HG02852 (cell line): Measurements from ENCODE around the gene ID2.

Source experiments
- ATAC-seq: cut with Tn5 transposase; IDR thresholded peaks from one replicate; pipeline ENCODE4 v1.9.1; 2021; ENCODE audit warnings: mild to moderate bottlenecking, moderate library complexity; ENCODE audit not compliant: unreplicated experiment

ID2 gene

GRCh38 chr2:8682719-8683667 lies 1.1 kb downstream of the ID2 start:
- ATAC-seq: no peak

DNA sequence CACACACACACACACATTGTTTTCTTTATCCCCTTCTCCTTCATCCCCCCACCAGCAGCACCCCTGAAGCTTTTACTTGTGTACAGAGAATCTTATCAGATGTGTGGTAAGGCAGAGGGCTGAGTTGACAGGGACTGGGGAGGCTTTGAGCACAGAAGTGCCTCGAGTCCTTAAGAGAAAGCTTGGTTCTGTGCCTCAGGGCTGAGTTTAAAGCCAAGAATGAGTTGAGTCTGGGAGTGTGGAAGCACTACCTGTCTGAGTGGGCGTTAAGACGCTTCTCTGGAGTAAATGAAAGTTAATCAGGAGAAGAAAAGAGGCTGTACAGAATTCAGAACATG lies 2.7 kb downstream of the ID2 start:
- no peak for ATAC-seq

GRCh38 chr2:8684878-8685696 lies 3.2 kb downstream of the ID2 start:
- ATAC-seq: no peak

DNA sequence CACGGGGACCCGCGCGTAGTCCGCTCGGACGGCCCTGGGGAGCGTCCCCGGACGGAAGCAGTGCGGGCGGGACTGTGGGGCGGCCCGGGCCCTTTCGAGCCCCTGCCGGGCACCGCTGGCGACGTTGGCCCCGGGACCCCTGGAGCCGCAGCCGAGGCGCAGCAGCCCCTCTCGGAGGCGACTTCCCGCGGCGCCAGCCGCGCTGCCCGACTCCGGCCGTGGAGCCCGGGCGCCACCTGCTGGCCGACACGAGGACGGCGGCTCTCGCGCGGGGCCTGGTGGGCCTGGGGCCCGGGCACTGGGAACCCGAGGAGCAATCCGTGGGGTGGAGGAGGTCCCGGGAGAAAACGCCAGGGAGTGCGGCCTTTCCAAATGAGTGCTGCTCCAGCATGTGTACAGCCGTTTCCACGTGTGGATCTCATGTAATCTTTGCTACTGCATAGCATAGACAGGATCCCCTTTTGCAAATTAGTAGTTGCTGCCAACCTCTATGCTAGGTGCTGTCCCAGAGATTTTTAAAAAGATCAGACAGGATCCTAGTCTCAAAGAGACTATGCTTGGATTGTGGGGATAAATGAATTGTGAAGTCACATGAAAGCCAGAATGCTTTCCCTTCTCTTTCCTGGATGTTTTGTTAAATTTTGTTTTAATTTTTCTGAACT lies 4.0 kb downstream of the ID2 start:
- peak; percentile 33 for ATAC-seq

DNA sequence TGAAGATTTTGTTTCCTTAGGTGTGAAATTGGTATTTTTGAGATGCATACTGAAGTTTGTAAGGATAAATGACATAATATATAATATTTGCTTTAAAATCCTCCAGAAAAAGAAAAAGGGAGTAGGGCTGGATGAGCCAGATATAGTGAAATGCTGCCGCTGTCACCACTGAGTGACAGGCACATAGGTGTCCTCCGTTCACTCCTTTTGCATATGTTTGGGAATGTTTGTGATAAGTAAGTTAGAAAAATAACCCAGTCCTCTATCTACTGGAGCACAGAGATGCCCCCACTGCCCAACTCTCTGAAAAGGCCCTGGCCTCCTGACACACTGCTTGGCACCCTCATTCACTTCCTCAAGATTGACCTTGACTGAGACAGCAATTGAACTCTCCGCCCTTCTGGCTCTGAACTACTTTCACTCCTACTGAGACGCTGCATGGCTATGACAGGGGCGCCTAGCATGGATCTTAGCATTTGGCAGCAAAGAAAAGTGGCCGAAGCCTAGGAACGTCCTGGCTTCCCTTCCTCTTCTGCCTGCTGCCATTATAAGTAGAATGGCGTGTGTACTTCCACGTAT lies 10.1 kb downstream of the ID2 start:
- ATAC-seq: no peak

DNA sequence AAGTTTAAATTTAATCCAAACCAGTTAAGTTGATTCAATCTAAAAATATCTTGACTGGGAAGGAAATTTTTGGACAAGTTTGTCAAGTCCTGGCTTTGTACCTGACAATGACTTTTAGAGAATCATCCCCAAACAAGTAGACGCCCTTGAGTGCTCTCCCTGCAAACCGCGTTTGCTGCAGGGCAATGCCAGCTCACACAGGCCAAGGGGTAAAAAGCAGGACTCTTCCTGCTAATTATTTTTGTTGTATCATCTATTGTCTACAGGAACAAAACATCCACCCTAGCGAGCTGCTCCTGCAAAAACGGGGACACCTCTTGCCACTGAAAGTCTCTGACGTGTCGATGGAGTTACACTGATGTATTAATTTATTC lies 10.9 kb downstream of the ID2 start:
- ATAC-seq: no peak

DNA sequence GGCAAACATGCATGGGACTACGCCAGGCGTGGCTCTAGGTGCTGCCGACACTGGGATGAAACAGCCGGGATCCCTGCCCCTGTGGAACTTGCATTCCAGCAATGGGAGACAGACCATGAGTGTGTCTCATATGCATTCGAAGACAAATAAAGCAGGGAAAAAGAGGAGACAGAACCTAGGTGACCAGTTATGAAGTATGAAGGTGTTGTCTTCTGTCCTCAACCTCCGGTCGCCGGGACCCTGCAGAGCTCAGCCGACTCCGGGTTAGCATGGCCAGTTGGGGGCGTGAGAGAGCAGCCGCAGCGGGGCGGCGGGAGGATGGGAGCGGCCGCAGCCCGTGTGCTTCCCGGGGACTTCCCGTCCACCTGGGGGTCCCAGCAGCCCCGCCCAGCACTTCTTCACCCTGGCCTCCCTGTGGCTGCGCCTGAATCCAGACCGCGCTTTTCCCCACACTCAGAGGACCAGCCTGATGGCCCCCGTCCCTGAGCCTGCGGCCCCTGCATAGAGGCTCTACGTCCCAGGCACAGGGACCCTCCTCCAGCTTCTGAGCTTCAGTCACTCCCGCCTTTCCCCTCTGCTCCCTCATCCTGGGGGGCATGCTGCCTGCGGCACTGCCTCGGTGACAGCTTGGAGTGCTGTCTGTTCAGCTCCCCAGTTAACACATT lies 11.4 kb downstream of the ID2 start:
- no peak for ATAC-seq

DNA sequence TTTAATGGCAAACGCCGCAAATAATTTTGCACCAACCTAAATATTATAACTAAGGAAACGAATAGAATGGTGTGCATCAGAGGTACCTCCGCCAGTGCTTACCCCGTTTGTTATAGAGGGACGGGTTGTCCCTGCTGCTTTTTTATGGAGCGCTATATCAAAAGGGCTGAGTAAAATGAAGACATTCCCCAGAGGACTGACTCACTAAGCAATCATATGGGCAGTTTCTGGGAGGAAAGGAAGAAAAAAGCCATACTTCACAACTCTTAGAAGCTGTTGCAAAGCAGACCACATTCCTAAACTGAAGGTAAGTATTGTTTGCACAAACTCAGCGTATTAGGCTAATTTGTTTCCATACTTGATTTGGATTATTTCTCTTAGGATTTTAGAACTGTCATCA lies 12.9 kb downstream of the ID2 start:
- ATAC-seq: no peak

- ATAC-seq: no peak
Measured at GRCh38 chr2:8697190-8697589, 15.3 kb downstream of the ID2 start.

DNA sequence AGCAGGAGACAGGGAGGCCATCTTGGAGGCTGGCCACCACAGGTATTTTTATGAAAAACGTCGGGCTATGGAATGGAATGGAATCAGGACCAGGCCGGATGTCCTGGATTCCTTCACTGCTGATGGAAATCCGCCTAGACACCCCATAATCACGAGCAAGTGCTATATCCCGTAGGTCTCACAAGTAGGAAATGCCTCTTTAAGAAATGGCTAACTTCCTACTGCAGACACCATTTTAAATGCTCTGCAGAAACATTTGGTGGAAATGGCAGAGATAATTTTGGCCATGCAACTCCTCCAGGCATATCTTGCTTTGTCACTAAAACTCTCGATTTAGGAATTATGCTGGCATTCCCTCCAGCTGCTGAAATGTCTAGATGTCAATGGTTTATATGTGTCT lies 18.0 kb downstream of the ID2 start:
- no peak for ATAC-seq

DNA sequence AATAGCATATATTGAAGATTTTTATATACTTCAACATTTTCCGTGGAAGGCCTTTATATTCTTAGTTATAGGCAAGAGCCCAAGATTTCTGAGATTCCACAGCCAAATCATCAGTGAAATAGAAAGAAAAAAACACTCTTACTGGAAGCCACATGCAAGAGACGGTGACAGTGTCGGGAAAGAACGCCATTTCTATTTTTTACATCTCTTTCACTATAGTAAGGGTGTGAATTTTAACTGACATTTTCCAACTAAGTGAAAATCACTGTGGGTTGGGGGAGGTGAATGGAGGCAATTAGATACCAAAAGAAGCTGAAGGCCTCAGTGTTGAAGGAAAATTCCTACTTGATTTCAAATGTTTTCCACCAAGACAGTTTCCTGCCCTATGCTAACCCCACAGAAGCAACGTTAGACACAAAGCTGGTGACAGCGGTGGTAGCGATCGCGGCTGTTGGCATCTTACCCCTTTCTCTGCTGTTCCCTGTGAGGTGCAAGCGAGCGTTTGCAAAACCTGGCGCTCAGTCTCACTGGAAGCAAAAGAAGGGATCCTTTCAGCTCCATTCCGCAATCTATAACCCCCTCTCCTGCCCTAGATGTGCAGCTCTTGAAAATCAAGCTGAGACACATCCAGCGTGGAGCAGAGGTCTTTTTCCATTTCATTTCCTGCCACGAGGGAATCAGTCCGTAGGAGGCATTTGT lies 20.0 kb downstream of the ID2 start:
- no peak for ATAC-seq

DNA sequence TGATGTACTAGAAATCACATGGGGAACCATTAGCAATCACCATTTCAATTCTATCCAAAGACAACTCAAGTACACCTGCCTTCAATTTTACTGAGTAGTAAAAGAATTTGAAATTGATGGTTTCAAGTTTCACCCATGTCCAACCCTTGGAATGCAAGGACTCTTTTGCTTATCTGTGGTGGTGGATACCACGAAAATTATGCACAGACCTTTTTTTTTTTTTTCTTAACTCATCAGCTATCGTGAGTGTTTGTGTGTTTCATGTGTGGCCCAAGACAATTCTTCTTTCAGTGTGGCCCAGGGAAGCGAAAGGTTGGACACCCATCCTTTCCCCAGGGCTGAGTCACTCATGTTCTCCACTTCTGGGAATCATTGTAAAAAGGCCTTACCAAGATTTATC lies 23.1 kb downstream of the ID2 start:
- no peak for ATAC-seq

- ATAC-seq: no peak
Measured at GRCh38 chr2:8709611-8710010, 27.8 kb downstream of the ID2 start.

- ATAC-seq: no peak
Measured at GRCh38 chr2:8710951-8711350, 29.1 kb downstream of the ID2 start.

- no peak for ATAC-seq
Measured at GRCh38 chr2:8714283-8714682, 32.4 kb downstream of the ID2 start.

- ATAC-seq: no peak
Measured at GRCh38 chr2:8714971-8715370, 33.1 kb downstream of the ID2 start.

DNA sequence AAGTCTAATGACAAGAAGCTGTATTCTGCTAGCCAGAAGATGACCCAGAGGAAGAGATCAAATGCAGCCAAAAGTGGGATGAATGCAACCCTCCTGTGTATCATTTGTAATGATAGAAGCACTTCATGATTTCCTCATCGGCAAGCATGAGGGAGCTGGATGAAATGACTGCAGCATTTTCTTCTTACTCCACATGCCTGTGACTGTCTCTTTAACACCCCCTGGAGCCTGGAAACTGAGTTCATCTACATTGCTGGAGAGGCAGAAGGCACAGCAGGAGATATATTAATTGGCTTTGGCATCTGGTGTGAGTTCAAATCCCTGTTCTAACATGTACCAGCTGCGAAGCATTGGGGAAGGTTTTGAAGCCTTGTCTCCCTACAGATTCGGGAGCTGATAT lies 37.7 kb downstream of the ID2 start:
- ATAC-seq: no peak

DNA sequence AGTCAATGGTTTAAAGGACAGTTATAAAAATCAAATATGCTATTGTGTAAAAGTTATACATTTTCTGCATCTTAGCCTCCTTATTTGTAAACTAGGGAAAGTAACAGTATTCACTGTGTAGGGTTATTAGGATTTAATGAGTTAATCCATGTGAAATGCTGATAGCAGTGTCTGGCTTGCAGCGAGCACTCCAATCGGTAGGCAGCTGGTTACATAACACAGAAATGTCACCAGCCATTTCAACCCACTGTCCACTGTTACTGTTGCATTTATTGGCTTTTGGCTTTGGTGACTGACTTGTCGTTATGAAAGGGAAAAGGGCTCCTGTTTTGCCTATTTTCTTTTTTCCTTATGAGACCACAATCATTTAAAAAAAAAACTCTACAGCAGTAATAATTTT lies 38.9 kb downstream of the ID2 start:
- no peak for ATAC-seq

GRCh38 chr2:8721410-8721809 lies 39.6 kb downstream of the ID2 start:
- no peak for ATAC-seq

DNA sequence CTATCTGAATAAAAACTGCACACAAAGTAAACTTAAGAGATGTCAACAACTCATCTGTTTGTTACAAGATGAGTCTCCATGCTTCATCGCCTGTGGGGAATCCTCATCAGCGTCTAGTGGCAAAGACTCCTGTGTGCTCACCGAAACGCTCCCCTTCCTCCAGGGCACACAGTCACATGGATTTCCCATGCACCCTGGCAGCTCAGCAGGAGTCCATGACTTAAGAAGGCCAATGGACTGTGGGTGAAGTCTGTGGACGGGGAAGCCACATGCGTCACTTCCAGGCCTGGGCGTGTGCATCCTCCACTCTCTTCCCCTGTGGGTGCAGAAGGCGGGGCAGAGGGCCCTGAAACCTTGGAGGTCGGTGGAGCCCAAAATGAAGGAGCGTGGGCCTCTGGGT lies 41.1 kb downstream of the ID2 start:
- no peak for ATAC-seq
